ENCODE data around the gene TKT.

DNA sequence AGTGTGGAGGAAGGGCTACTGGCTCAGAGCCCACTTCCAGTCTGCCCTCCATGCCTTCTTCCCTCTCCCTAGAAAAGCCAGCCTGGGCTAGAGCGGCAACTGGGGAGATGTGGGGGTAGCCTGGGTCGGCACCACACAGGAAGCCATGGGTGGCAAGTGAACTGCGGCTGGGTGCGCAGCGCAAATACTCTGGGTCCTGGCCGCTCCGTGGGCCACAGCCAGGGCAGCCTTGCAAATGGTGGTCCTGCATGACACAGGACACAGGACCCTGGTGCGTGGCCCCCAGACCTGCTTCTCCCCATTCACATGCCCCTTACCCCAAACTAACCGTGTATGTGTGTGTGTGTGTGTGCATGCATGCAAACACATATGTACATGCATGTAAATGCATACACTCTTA lies 69.1 kb downstream of the TKT start:
- TF ChIP-seq, protein P1, sequence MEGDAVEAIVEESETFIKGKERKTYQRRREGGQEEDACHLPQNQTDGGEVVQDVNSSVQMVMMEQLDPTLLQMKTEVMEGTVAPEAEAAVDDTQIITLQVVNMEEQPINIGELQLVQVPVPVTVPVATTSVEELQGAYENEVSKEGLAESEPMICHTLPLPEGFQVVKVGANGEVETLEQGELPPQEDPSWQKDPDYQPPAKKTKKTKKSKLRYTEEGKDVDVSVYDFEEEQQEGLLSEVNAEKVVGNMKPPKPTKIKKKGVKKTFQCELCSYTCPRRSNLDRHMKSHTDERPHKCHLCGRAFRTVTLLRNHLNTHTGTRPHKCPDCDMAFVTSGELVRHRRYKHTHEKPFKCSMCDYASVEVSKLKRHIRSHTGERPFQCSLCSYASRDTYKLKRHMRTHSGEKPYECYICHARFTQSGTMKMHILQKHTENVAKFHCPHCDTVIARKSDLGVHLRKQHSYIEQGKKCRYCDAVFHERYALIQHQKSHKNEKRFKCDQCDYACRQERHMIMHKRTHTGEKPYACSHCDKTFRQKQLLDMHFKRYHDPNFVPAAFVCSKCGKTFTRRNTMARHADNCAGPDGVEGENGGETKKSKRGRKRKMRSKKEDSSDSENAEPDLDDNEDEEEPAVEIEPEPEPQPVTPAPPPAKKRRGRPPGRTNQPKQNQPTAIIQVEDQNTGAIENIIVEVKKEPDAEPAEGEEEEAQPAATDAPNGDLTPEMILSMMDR (IDR thresholded peaks at IDR 0.05) = no peak
- TF ChIP-seq POLR2A (IDR thresholded peaks at IDR 0.05) = no peak
- no peak for TF ChIP-seq POLR2AphosphoS5 (IDR thresholded peaks at IDR 0.05; ENCODE audit: insufficient read depth in 1 of 2, low read depth in 1 of 2)

Data from vagina (tissue), 2 donors.